ENCODE results near the gene SH3RF1. TPM values are rescaled to one million over a fixed set of nuclear protein-coding genes. Genes with fewer than 3 reads are reported as not detected.

The SH3RF1 gene
- total RNA-seq, 1 donor from 2014 or later: 33.8 TPM

- Histone ChIP-seq H3K4me3 (no peak overlapping the region), H3K27ac (no peak overlapping the region), H3K36me3 (peaks cover 15% of the 10 kb centered on the region), H3K9me3 (no peaks in the 10 kb centered on the region), H3K4me1 (peaks cover 2% of the 10 kb centered on the region), H3K27me3 (no peaks in the 10 kb centered on the region)
- no peak for TF ChIP-seq CTCF (IDR thresholded peaks at IDR 0.05)
- no peak for ATAC-seq
- DNase-seq: no peak
- intact Hi-C loops (cut with DNase I): no loop called here
These were observed 111.1 kb downstream of the SH3RF1 start for GRCh38 chr4:169159624-169160171.

- ATAC-seq: no peak
- H3K4me3 ChIP-seq: no peak overlapping the region
- H3K36me3 ChIP-seq: peaks cover 17% of the 10 kb centered on the region
- intact Hi-C loops (cut with DNase I): no loop called here
- TF ChIP-seq CTCF (IDR thresholded peaks at IDR 0.05): no peak
- DNase-seq: no peak
- no peak overlapping the region for H3K27ac ChIP-seq
- H3K4me1 ChIP-seq: peaks cover 9% of the 10 kb centered on the region
- no peaks in the 10 kb centered on the region for H3K9me3 ChIP-seq
- H3K27me3 ChIP-seq: no peaks in the 10 kb centered on the region
These were observed 111.9 kb downstream of the SH3RF1 start for GRCh38 chr4:169158861-169159260.

- H3K9me3 ChIP-seq: no peaks in the 10 kb centered on the region
These were observed 112.7 kb downstream of the SH3RF1 start for GRCh38 chr4:169158046-169158445.

GRCh38 chr4:169156392-169156791 lies 114.4 kb downstream of the SH3RF1 start:
- TF ChIP-seq CTCF (IDR thresholded peaks at IDR 0.05): no peak
- peaks cover 12% of the 10 kb centered on the region for H3K4me1 ChIP-seq
- intact Hi-C loops (cut with DNase I): no loop called here

More at GRCh38 chr4:169158046-169158445, 112.7 kb downstream of the SH3RF1 start:
- Histone ChIP-seq H3K36me3 (peaks cover 17% of the 10 kb centered on the region), H3K4me3 (no peak overlapping the region), H3K4me1 (peaks cover 12% of the 10 kb centered on the region), H3K27ac (no peak overlapping the region), H3K27me3 (no peaks in the 10 kb centered on the region)
- no peak for DNase-seq
- no peak for TF ChIP-seq CTCF (IDR thresholded peaks at IDR 0.05)
- intact Hi-C loops (cut with DNase I): no loop called here
- ATAC-seq: no peak

GRCh38 chr4:169154121-169154520 lies 116.6 kb downstream of the SH3RF1 start:
- no peak for TF ChIP-seq CTCF (IDR thresholded peaks at IDR 0.05)
- Histone ChIP-seq H3K36me3 (peaks cover 17% of the 10 kb centered on the region), H3K9me3 (no peaks in the 10 kb centered on the region), H3K4me3 (no peak overlapping the region), H3K4me1 (peaks cover 10% of the 10 kb centered on the region), H3K27ac (no peak overlapping the region), H3K27me3 (no peaks in the 10 kb centered on the region)
- intact Hi-C loops (cut with DNase I): no loop called here
- ATAC-seq (no peak), DNase-seq (no peak)

More at GRCh38 chr4:169156392-169156791, 114.4 kb downstream of the SH3RF1 start:
- DNase-seq (no peak), ATAC-seq (no peak)
- H3K4me3 ChIP-seq: no peak overlapping the region
- peaks cover 17% of the 10 kb centered on the region for H3K36me3 ChIP-seq
- no peaks in the 10 kb centered on the region for H3K27me3 ChIP-seq
- H3K9me3 ChIP-seq: no peaks in the 10 kb centered on the region
- H3K27ac ChIP-seq: no peak overlapping the region

All from upper lobe of right lung (tissue), 1 donor.